ENCODE results near the gene TAF4.

The TAF4 gene

DNA sequence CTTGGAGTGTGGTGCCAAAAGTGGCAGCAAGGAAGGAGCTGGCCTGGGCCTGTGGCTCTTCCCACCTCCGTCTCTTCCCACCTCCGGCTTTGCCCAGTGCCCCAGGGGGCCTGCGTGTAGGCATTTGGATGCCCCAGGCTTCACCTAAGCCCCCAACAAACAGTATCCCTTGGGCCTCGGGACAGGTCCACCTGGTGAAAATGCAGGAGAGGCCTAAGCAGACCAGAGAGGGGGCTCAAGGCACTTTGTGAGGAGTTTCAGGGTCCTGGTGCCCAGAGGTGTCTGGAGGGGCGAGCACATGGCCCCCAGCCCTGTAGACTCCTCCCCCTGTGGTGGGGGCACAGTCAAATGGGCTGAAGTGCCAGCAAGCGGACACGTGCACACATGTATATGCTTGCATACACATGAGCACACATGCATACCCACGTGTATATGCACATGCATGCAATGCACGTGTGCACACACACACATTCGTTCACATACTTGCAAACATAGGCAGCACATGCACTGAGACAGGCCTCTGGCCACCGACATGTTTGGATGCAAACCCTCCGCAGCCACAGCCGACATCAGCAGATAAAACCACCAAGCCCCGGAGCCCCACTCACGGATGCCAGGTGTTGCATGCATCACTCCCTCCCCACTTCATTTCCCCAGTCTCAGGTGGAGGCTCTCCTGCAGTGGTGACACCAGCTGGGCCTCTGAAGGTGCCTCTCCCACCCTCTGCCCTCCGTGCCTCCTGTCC lies 124.5 kb downstream of the TAF4 start:
- DNase-seq: no peak

DNA sequence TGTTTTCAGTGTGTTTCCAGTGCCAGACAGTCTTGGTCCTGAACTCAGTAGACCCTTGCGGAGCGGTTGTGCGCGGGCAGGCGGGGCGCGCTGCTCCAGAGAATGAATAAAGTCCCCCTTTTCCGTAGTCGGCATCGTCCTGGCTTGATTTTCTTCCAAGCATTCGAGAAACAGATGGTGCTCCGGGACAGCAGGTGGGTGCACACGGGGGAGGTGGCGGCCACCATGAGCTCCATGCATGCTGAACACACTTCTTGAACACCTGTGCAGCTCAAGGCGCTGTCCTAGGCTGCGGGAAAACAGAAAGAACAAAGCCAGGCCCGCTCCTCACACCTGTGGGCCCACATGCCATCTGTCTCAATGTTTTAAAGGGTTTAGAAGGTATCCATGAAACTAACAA lies 125.2 kb downstream of the TAF4 start:
- DNase-seq: no peak

DNA sequence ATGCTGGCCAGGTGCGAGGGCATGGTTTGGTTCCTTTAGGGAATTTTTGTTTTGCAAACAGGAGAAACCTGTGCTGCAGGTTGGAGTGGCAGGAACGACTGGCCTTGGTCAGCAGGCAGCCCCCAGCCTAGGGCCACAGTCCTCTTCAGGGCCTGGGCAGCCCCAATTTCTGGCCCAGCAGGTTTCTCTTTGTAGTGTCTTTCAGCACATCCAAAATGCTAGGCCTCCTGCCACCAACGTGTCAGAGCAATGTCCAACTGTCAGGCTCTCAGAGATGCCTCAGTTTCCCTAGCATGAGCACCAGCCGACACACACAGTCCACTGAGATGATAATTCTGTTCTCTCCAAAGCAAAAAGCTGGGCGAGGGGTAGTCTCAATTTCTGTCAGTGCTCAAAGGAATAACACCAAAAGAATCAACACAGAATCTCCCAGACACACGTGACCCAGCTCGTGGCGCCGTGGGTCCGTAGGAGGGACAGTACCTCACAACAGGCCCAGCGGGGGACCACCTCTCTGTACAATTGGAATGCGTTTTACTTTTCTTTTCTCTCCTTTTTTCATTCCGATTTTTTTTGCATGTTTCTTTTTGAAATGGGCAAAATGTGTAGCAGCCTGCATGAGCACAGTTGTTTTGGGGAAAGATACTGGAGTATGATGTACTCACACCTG lies 125.9 kb downstream of the TAF4 start:
- no peak for DNase-seq

- no peak for DNase-seq
These were observed 126.6 kb downstream of the TAF4 start for GRCh38 chr20:61938839-61939690.

GRCh38 chr20:61937963-61938838 lies 127.5 kb downstream of the TAF4 start:
- no peak for DNase-seq

GRCh38 chr20:61937146-61937962 lies 128.3 kb downstream of the TAF4 start:
- no peak for DNase-seq

DNA sequence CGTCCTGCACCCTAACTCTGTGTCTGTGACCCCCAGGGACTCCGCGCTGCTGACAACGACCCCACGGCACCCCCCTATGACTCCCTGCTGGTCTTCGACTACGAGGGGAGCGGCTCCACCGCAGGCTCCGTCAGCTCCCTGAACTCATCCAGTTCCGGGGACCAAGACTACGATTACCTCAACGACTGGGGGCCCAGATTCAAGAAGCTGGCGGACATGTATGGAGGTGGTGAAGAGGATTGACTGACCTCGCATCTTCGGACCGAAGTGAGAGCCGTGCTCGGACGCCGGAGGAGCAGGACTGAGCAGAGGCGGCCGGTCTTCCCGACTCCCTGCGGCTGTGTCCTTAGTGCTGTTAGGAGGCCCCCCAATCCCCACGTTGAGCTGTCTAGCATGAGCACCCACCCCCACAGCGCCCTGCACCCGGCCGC lies 129.0 kb downstream of the TAF4 start:
- no peak for DNase-seq

DNA sequence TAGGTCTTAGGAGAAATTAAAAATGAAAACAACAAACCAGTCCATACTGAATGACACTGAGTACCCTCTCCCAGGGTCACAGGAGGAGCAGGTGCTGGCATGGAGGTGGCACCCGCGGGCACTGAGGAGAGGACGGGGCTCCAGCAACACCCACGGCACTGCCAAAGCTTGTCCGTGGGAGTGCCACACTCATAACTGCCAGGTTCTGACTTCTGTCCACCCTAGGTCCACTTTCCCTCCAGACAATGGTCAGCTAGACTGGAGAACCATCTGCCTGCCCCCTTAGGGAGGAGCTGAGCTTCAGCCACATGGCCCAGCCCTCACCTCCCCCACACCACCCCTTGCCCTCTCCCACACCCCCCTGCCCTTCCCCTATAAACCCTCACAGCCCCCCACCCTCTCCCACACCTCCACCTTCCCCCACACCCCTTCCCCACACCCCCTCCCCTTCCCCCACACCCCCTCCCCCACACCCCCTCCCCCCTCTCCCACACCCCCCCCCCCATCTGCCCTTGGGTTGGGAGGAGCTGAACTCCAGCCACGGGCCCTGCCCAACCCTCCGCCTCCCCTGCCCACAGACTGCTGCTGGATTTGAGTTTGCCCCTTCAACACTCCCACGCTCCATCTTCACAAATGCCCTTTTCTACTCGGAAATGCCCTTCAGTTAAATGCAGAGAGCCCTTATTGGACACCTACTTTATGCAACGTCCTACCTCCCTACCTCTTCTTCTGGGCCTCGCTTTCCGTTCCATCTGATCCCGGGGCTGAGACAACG lies 129.6 kb downstream of the TAF4 start:
- no peak for DNase-seq

DNA sequence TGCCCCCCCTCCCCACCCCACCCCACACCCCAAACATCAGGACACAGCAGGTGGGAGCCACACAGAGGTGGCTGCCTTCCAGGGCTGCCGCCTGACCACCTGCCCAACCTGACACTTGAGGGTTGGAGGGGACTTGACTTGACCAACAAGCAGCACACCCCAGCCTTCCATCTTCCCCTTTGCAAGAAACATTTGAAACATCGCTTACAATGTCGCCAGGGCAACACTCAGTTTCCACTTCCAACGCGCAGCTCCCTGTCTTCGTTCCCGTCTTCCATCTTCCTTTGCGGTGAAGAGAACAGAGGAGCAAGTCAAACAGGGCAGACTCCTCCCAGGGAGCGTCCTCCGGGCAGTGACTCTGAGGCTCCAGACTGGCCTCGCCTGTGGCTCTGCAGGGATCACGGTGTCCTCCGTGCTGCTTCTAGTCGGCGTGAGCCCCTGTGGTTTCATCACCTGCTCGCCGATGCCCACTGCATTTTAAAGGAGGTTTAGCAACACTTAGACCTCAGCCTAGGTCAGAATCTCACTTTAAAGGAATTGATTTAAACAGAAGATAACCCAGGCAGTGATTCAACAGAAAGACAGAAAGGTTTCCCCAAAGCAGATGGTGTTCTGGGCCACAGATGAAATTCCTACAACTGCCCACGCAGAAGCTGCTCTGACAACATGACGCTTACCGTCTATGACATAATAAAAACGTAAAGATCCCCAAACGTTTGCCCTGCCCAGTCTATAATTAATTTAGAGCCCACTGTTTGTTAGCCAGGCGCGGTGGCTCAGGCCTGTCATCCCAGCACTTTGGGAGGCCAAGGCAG lies 130.8 kb downstream of the TAF4 start:
- DNase-seq: no peak

GRCh38 chr20:61933951-61934715 lies 131.5 kb downstream of the TAF4 start:
- no peak for DNase-seq

DNA sequence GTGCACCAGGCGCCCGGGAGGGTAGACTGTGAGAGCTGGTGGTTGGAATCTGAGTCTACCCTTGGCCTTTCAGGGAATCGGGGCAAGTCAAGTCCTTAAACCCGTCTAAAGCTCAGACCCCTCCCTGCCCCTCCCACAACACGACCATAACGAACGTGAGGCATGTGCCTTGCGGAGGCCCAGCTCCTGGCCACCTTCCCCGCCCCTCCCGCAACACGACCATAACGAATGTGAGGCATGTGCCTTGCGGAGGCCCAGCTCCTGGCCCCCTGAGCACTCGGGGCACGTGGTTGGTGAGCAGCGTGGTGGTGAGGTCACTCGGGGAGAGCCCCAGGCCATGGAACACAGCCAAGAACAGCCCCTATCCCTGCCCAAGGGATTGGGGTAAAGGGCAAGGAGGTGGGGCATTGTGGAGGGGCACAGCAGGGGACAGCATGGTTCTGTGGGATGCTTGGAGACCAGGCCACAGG lies 132.2 kb downstream of the TAF4 start:
- DNase-seq: no peak

- no peak for DNase-seq
These were observed 132.8 kb downstream of the TAF4 start for GRCh38 chr20:61932711-61933480.

GRCh38 chr20:61932199-61932592 lies 133.5 kb downstream of the TAF4 start:
- no peak for DNase-seq

GRCh38 chr20:61931476-61932198 lies 134.0 kb downstream of the TAF4 start:
- no peak for DNase-seq

GRCh38 chr20:61930776-61931475 lies 134.8 kb downstream of the TAF4 start:
- no peak for DNase-seq

DNA sequence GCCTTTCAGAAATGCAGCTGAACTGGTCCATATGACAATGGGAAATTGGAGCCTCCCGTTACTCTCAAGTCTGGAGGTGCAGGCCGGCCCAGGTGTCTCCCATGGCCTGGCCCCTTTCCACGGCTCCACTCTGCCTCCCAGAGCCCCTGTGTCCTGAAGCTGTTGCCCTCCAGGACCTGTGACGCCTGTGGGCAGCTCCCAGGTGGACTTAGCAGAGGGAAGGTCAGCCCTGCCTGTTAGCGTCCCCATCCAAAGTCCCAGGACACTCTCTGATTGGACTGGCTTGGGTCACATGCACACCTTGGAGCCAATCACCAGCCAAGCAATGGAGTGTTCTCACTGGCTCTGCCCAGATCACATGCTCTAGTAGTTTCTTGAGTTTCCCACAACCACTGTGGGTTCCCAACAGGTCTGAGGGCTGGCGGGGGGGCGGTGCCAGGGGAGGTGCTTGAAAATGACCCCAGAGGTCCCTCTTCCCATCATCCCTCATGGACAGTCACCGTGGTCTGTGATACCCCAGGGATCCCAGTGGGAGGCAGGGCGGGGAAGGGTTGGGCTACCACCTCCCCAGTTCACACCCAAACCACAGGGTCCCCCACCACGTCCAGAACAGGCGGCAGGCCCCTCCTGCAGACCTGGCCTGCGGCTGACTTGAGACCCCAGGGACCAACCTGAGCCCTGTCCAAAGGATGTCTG lies 135.6 kb downstream of the TAF4 start:
- DNase-seq: no peak
